ENCODE data around the gene IER3.
A peak's percentile ranks its signal among the peaks of the same experiment; 100 is the strongest.

DNA sequence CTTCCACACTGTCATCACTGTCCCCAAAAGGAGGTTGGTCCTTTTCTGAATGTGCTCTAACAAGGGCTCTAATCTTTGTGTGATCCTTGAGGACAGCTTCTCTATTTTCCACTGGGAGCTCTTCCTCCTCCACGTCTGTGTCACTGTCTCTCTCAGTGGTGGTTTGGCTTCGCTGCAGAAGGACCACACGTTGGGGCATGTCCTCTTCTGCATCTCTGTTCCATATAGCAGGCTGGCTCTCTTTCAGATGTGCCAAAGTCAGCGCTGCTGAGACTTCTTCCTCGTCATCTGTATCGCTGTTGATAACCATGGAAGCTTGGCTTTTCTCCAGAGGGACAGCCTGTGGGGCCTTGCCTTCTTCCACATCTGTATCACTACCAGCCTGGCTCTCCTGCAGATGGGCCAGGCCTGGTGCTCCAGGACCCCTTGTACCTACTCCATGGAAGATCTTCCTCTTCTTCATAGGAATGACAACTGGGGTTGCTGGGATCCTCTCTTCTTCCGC, 31.9 kb downstream of the IER3 start:
- TF ChIP-seq, protein P1, sequence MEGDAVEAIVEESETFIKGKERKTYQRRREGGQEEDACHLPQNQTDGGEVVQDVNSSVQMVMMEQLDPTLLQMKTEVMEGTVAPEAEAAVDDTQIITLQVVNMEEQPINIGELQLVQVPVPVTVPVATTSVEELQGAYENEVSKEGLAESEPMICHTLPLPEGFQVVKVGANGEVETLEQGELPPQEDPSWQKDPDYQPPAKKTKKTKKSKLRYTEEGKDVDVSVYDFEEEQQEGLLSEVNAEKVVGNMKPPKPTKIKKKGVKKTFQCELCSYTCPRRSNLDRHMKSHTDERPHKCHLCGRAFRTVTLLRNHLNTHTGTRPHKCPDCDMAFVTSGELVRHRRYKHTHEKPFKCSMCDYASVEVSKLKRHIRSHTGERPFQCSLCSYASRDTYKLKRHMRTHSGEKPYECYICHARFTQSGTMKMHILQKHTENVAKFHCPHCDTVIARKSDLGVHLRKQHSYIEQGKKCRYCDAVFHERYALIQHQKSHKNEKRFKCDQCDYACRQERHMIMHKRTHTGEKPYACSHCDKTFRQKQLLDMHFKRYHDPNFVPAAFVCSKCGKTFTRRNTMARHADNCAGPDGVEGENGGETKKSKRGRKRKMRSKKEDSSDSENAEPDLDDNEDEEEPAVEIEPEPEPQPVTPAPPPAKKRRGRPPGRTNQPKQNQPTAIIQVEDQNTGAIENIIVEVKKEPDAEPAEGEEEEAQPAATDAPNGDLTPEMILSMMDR (IDR thresholded peaks at IDR 0.05 in 2 of 3, conservative IDR thresholded peaks at IDR 0.05 in 1 of 3; ENCODE audit: insufficient read depth in 2 of 3, low read depth in 1 of 3, low read length in 3 of 3): no peak
- TF ChIP-seq ZBTB7A (IDR thresholded peaks at IDR 0.05; ENCODE audit: borderline replicate concordance, control insufficient read depth, low read depth, low read length) (no peak), POLR2A (conservative IDR thresholded peaks at IDR 0.05) (no peak), MTA2 (IDR thresholded peaks at IDR 0.05; ENCODE audit: low read depth) (no peak), POLR2AphosphoS5 (IDR thresholded peaks at IDR 0.05; ENCODE audit: control insufficient read depth, insufficient read depth, low read depth, low read length) (no peak), ZNF589 (CRISPR knock-in tag; IDR thresholded peaks at IDR 0.05; ENCODE audit: low read depth) (no peak), SPI1 (IDR thresholded peaks at IDR 0.05; ENCODE audit: borderline replicate concordance, low read depth, low read length) (0 out of 2 replicates have a peak, but pooled peaks have one; percentile 0), TAF1 (IDR thresholded peaks at IDR 0.05; ENCODE audit: control insufficient read depth, extremely low read depth, insufficient read depth, low read length, severe bottlenecking) (no peak), EZH2 (IDR thresholded peaks at IDR 0.05; ENCODE audit: borderline replicate concordance, low read depth, low read length) (no peak), SIN3A (IDR thresholded peaks at IDR 0.05; ENCODE audit: borderline replicate concordance in 2 of 2, control insufficient read depth in 1 of 2, low read depth in 2 of 2, low read length in 2 of 2) (no peak), JUND (IDR thresholded peaks at IDR 0.05; ENCODE audit: borderline replicate concordance, low read depth, low read length) (no peak), JUND (tag; IDR thresholded peaks at IDR 0.05; ENCODE audit: borderline replicate concordance, low read depth, low read length) (no peak), BACH1 (tag; IDR thresholded peaks at IDR 0.05) (no peak)
- TF ChIP-seq, protein P2, sequence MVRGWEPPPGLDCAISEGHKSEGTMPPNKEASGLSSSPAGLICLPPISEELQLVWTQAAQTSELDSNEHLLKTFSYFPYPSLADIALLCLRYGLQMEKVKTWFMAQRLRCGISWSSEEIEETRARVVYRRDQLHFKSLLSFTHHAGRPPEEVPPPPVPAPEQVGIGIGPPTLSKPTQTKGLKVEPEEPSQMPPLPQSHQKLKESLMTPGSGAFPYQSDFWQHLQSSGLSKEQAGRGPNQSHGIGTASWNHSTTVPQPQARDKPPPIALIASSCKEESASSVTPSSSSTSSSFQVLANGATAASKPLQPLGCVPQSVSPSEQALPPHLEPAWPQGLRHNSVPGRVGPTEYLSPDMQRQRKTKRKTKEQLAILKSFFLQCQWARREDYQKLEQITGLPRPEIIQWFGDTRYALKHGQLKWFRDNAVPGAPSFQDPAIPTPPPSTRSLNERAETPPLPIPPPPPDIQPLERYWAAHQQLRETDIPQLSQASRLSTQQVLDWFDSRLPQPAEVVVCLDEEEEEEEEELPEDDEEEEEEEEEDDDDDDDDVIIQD (CRISPR knock-in tag; IDR thresholded peaks at IDR 0.05): no peak
- TF ChIP-seq, protein P3, sequence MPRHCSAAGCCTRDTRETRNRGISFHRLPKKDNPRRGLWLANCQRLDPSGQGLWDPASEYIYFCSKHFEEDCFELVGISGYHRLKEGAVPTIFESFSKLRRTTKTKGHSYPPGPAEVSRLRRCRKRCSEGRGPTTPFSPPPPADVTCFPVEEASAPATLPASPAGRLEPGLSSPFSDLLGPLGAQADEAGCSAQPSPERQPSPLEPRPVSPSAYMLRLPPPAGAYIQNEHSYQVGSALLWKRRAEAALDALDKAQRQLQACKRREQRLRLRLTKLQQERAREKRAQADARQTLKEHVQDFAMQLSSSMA (CRISPR knock-in tag; IDR thresholded peaks at IDR 0.05): no peak
